Fibroblast of skin of abdomen (primary cell): ENCODE data around the gene BTBD7.

ENCODE experiments used
- DNase-seq: peaks from one replicate; pipeline ENCODE4 v3.0.0-alpha.2; 2013

Gene BTBD7

DNA sequence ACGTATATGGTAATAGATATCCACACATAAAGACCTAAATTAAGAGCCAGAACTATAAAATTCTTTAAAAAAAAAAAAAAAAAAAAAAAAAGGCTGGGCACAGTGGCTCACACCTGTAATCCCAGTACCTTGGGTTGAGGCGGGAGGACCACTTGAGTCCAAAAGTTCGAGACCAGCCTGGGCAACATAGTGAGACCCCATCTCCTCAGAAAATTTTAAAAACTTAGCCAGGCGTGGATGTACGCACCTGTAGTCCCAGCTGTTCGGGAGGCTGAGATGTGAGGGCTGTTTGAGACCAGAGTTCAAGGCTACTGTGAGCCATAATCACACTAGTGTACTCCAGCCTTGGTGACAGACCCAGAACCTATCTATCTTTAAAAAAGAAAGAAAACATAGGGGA is 4.3 kb downstream of the BTBD7 start:
- DNase-seq = no peak

DNA sequence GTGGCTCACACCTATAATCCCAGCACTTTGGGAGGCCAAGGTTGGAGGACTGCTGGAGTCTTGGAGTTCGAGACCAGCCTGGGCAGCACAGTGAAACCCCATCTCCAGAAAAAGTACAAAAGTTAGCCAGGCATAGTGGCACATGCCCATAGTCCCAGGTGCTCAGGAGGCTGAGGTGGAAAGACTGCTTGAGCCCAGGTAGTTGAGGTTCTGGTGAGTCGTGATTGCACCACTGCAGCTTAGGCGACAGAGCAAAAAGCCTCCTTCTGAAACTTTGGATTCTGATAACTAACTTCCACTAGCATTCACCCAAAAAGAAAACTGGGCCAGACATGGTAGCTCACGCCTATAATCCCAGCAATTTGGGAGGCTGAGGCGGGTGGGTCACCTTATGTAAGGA is 6.6 kb downstream of the BTBD7 start:
- no peak for DNase-seq

DNA sequence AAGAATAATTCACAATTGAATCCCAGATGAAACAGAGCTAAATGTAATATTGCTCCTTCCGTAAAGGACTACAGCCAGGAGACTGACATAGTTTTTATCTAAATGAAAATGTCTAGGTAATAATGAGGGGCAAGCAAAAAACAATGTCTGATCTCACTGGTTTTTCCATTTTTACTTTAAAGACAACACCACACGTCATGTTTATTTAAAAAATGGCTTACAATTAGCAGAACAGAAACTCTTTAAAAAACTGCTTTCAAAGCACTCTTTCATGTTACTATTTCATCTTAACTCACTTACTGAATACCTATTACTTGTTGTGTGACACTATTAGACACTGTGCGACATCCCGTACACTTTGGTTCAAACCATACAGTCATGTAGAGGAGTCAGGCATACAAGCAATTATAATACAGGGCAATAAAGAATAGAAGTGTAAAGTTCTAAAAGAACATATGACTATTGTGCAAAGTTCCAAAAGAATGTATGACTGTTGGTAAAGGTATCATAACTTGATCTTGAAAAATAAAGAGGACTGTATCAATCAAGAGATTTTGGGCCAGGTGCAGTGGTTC is 9.1 kb downstream of the BTBD7 start:
- no peak for DNase-seq

DNA sequence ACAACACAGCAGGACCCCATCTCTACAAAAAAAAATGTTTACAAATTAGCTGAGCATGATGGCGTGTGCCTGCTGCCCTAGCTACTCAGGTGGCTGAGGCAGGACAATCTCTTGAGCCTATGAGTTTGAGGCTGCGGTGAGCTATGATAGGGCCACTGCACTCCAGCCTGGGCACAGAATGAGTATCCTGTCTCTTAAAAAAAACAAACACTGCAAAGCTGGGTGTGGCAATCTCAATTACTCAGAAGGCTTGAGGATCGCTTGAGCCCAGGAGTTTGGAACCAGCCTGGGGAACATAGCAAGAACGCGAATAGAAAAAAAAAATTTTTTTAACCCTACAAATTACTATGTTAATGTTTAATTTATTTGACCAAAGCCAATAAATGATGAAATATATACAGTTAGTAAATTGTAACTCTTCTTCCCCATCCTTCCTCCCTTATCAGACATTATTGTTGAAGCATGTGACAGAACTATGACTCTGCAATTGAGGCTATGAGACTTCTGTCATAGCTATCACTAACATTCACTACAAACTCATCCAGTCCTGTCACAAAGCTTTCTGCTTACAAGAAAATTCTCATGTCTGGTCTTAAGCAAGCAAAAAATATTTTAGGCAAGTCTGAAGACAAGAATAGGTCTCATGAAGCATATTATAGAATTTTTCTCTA is 9.8 kb downstream of the BTBD7 start:
- no peak for DNase-seq

DNA sequence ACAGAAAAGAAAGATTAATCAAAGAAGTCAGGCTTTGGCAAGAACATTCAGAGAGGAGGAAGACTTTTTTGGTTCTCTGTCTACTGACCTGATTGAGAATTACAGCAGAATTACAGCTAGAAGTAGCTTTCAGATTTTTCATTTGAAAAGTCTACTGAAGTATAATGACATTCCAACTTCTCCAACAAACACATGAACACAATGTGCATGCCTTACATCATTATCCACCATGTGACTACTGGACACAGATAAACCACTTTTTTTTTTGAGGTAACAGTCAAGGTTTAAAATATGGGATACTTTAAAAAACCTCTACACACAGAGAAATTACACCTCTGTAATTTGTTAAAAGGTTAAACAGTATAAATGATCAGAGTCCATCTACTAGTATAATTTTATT is 12.3 kb downstream of the BTBD7 start:
- no peak for DNase-seq

DNA sequence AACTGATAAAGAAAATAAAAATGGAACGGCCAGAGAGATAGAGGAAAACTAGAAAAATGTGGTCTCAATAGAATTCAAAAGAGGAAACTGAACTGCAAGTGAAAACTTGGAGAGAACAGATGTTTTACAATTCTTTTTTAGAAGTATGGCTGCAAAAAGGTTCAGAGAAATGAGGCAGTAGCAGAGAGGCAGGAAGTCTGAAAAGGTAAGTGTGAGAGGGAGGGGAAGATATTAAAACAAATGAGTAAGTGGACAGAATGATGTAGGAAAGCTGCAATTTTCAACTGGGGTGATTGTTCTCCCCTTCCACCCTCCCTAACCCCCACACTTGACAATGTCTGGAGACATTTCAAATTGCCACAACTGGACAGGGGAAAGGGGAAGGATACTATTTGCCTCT is 12.9 kb downstream of the BTBD7 start:
- DNase-seq = no peak

DNA sequence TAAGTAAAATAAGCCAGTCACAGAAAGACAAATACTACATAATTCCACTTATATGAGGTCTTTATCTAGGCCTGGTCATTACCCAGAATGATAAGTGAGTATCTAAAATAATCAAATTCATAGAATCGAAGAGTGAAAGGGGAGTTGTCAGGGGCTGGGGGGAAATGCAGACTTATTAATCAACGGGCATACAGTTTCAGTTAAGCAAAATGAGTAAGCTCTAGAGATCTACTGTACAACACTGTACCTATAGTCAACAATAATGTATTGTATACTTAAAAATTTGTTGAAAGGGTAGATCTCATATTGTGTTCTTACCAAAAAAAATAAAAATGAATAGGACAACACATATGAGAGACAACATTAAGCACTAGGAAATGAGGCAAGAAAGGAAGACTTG is 13.3 kb downstream of the BTBD7 start:
- no peak for DNase-seq

DNA sequence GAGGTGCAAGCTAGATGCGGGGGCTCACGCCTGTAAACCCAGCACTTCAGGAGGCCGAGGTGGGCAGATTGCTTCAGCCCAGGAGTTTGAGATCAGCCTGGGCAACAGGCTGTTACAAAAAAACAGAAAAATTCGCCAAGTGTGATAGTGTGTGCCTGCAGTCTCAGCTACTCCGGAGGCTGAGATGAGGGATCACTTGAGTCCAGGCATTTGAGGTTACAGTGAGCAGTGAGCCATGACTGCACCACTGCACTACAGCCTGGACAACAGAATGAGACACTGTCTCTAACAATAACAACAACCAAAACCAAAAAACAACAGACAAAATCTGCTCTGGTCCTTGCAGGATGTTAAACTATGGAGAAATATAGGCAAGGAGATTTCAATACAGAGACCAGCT is 13.9 kb downstream of the BTBD7 start:
- DNase-seq = no peak

DNA sequence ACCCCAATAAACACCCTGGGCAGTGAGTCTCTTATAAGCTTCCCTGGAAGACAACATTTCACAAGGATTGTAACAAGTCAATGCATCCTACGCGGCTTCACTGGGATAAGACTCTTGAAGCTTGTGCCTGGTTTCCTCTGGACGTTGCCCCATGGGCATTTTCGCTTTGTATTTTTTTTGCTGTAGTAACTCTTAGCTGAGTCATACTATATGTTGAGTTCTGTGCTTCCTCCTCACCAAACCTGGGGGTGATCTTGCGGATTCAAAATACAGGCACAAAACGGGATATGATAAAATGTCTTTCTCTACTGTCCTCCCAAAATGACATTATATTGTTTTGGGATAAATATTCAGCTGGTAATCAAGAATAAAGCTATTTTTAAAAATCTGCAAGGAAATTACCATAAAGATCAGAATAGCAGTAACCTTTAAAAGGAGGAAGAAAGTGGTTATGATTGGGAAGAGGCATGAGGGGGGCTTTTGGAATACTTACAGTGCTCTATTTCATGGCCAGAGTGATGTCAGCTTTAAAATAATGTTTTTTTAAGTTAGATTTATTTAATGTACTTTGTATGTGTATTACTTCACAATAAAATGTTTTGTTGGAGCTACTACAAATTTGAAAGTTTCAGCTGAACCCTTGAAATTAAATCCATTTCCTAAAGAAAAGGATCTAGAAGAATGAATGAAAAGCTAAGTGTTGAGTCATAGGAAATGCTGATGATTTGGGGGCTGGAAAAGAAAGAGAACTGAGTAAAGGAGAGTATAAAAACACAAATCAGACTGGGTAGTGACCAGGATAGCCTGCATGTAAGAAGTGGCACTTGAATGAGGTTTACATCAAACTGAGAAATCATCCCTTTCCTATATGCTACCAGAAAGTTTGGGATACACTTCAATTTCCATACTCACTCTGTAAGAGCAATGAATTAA is 14.7 kb downstream of the BTBD7 start:
- no peak for DNase-seq

DNA sequence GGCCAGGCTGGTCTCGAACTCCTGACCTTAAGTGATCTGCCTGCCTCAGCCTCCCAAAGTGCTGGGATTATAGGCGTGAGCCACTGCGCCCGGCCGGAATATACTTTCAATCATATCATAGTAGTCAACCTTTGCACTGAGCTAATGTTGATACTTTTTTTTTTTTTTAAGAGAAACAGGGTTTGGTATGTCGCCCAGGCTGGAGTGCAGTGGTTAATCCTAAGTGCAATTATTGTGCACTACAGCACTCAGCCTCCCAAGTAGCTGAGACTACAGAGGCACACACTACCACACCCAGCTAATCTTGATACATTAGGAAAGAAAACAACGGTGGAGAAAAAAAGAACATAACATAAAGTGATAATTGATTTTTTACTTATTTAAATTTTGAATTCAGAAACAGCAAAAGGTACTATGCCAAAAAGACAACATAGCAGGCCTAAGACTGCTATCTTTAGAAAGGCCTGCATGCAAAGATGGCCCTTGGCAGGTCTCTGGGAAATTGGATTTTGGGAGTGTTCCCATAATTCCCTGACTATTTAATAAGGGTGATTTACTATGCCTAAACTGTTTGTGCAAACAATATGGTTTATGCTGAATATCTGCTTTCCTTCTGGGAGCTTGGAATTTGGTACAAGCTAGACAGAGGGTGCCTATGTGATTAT is 15.5 kb downstream of the BTBD7 start:
- no peak for DNase-seq

DNA sequence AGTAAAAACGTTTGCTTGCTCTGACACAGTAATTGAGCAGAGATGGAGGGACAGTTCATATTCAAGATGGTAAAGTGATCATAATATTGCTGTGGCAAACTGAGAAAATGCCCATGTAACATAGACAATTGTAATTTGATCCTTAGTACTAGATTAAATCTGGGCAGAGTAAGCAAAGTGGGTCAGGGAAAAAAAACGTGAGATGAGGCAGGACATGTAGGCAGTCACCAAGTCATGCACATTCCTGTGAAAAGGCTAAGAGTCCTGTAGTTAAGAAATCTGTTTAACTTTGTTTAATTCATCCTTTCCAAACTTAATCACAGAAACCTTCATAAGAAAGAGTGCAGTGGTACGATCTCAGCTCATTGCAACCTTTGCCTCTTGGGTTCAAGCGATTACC is 16.1 kb downstream of the BTBD7 start:
- DNase-seq = no peak

DNA sequence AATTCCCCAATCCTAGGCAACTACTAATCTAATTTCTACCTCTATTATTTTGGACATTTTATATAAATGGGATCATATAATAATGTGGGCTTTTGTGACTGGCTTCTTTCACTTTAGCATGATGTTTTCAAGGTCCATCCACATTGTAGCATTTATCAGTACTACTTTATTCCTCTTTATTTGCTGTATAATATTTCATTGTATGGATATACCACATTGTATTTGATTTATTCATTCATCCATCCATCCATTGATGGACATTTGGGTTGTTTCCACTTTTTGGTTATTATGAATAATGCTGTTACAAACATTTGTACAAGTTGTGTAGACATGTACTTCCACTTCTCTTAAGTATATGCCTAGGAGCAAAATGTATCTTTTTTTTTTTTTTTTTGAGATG is 17.3 kb downstream of the BTBD7 start:
- no peak for DNase-seq

DNA sequence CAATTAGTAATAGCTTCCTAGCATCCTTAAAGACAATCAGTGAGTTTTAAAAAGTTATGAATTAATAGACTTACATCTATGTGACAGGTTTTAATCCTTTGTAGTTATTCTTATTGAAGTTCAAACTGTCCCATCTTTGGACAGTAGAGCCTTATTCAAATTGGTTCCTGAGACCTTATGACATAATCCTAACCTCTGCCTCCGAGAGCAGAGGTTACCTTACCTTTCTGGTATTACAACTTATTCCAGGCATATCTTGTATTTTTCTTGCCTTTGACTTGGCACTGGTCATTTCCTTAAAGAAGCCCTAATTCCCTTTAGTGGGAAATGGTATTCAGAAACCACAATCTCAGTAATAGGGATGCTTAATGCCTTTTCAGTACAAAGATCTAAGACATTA is 21.8 kb downstream of the BTBD7 start:
- DNase-seq = no peak

DNA sequence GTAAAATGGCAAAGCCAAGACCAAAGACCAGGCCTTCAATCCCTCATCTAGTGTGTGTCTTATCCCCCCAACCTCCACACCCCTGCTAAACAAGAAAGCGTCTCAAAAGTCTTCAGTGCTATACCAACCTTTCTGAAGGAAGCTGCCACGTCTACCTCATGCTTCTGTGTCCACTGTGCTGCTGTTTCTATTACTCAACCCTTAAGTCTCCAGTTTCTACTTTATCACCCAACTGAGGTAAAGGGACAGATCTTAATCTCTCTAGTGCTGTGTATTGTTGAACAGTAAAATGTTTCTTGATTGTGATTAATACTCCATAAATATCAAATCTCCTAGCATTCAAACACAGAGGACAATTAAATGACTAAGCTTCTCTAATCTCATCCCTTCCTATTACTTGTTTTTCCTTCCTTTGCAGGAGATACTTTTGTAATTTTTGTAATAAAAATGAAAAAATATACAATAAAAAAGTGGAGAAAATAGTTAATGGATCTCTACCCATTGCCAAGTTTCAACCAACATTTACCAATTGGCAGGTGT is 23.3 kb downstream of the BTBD7 start:
- no peak for DNase-seq

DNA sequence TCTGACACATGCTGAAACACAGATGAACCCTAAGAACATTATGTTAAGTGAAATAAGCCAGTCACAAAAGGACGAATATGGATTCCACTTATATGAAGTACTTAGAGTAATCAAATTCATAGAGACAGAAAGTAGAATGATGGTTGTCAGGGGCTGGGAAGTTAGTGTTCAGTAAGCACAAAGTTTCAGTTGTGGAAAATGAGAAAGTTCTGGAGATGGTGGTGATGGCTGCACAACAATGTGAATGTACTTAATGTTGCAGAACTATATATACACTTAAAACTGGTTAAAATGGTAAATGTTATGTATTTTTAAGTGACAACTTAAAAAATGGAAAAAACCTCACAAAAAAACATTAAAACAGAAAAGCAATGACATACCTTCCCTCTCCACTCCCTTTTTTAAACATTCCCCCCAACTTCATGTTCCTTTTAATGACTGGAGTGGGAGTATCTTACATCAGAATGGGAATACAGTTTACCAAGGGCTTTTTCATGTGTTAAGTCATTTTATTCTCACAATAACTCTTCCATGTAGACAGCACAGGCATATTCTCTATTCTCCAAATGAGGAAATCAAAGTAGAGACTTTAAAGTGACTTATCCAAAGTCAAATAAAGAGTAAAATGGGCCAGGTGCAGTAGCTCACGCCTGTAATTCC is 24.0 kb downstream of the BTBD7 start:
- DNase-seq = no peak

DNA sequence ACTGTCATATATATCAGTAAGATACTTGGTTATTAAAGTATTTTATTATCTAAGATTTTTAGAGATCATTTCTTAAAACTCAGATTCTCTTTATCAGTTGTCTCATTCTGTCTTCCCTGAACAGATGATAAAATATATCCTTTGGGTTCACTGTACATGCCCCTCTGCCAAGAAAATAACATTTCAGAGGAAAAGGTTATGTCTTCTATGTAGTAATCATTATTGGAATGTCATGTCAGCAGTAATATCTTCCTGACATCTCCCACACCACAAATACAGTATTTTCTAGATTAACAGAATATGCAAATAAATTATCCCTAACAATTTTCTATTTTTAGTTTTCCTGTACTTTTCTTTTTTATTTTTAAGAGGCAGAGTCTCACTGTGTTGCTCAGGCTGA is 26.0 kb downstream of the BTBD7 start:
- no peak for DNase-seq

DNA sequence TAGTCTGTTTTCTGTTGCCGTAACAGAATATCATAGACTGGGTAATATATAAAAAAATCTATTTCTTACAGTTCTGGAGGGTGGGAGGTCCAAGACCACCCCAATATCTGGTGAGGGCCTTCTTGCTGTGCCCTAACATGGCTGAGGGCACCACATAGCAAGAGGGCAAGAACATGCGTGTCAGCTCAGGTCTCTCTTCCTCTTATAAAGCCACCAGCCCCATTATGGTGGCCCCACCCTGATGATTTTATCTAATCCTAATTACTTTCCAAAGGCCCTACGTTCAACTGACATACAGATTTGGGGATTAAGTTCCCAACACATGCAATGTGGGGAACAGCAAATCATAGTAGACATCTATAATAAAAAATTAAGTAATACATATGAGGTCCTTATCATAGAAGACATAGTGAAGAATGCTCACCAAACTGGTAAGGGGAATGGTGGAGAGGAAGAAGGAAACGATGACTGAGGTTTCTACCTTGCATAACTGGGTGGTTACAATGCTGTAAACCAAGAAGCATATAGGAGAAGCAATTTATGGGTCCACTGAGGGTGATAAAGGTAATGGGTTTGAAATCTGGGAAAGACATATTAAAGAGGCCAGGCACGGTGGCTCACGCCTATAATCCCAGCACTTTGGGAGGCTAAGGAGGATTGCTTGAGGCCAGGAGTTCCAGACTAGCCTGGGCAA is 27.0 kb downstream of the BTBD7 start:
- DNase-seq = no peak

DNA sequence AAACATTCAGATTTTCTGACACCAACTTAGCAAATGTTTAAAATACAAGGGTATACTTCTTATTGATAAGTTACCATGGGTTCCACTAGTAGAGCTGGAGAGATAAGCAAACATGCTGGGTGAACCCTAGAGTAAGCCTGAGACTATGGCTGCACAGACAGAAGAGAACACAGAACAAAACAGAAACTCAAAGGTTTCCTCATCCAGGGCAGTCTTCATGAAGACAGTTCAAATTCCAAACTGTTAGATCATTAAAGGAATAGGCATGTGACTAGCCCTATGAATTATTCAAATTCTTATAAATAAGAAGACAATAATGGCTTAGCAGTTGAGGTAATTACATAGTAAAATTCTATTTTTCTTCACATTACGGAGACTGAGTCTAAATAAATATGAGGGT is 28.1 kb downstream of the BTBD7 start:
- peak; percentile 44 for DNase-seq

DNA sequence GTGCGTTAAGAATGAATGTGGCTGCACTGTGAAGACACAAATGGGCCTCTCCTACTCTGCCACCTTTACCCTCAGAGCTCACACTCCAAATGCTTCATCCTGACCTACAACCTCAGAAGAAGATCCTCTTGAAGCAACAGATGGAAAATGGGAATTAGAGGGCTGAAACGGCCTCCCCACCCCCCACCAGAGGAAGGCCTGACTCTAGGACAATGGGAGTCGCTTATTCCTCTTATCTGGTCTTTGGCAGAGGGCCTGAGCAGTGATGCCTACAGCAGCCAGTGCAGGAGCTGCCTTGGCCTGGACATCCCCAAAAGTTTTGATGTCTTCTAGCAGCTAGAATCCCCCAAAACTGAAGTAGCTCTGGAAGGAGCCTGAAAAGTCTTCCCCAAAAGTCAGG is 29.2 kb downstream of the BTBD7 start:
- DNase-seq = no peak

DNA sequence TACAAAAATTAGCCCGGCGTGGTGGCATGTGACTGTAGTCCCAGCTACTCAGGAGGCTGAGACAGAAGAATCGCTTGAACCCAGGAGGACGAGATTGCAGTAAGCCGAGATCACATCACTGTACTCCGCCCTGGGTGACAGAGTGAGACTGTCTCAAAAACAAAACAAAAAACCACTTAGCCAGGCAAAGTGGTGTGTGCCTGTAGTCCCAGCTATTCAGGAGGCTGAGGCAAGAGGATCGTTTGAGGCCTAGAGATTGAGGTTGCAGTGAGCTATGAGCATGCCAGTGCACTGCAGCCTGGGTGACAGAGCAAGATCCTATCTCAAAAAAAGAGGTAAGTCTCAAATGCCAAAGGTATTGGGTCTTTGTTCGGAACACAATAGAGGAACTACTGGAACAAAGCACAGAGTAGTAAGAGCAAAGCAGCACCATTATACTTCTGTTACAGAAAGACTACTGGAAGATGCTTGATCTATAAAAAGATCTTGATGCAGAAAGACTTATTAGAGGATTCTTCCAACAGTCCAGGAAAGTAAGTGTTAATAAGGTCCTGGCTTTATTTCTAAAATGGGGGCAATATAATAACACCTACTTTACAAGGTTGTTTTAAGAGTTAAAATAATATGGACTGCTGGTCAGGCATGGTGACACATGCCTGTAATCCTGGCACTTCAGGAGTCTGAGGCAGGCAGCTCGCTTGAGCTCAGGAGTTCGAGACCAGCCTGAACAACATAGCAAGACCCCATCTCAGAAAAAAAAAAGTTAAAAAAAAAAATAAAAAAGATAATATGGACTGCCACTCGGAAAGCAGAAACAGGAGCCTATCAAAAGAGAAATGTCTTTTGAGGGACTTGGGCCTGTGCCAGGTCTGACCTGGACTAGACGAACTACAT is 29.9 kb downstream of the BTBD7 start:
- no peak for DNase-seq
